HepG2 (cell line): Measurements from ENCODE around the gene PLEKHG2. TPM values are rescaled to one million over a fixed set of nuclear protein-coding genes. Genes with fewer than 3 reads are reported as not detected.
A peak's percentile ranks its signal among the peaks of the same experiment; 100 is the strongest.

Experiments
- BCL6 ChIP-seq: IDR thresholded peaks from 2 replicates; pipeline ENCODE4 v1.6.1; 2016; ENCODE audit warnings: missing genetic modification reagents, missing compliant biosample characterization
- DMTF1 ChIP-seq: sonication (generic); formaldehyde crosslinking; IDR thresholded peaks from 2 replicates; pipeline ENCODE4 v1.4.0; 2020; ENCODE audit warnings: mild to moderate bottlenecking, missing genetic modification reagents
- HMGXB3 ChIP-seq: sonication (generic); formaldehyde crosslinking; IDR thresholded peaks from 2 replicates; pipeline ENCODE4 v1.4.0; 2020; ENCODE audit warnings: missing genetic modification reagents, borderline replicate concordance
- IRX3 ChIP-seq: sonication (generic); formaldehyde crosslinking; IDR thresholded peaks from 2 replicates; pipeline ENCODE4 v1.8.1; 2023; ENCODE audit warnings: mild to moderate bottlenecking, low read depth, missing genetic modification reagents, borderline replicate concordance
- MLLT10 ChIP-seq: sonication (generic); formaldehyde crosslinking; IDR thresholded peaks from 2 replicates; pipeline ENCODE4 v1.4.0; 2020; ENCODE audit warnings: missing genetic modification reagents
- NONO ChIP-seq, 2 experiments: fragments of 450-650 bp in 1 of 2; sonication (generic) in 1 of 2; formaldehyde crosslinking in 1 of 2; IDR thresholded peaks in 1 of 2; conservative IDR thresholded peaks in 1 of 2; 2 replicates each; pipeline versions ENCODE4 v1.6.1 to v1.8.0; 2017 to 2022; ENCODE audit warnings: mild to moderate bottlenecking in 1 of 2, missing genetic modification reagents in 1 of 2, moderate library complexity in 1 of 2
- PRDM15 ChIP-seq: sonication (generic); formaldehyde crosslinking; IDR thresholded peaks from 2 replicates; pipeline ENCODE4 v1.4.0; 2020; ENCODE audit warnings: missing genetic modification reagents
- RARG ChIP-seq: sonication (generic); formaldehyde crosslinking; IDR thresholded peaks from 2 replicates; pipeline ENCODE4 v1.4.0; 2020; ENCODE audit warnings: low read depth, mild to moderate bottlenecking, missing genetic modification reagents
- TCF7 ChIP-seq: sonication (generic); IDR thresholded peaks from 2 replicates; pipeline ENCODE4 v1.6.1; 2016; ENCODE audit warnings: antibody characterized with exemption, low read depth
- TOE1 ChIP-seq: sonication (generic); formaldehyde crosslinking; IDR thresholded peaks from 2 replicates; pipeline ENCODE4 v1.4.0; 2020; ENCODE audit warnings: mild to moderate bottlenecking, missing genetic modification reagents
- U2AF2 ChIP-seq: fragments of 200-400 bp; formaldehyde crosslinking; IDR thresholded peaks from 2 replicates; pipeline ENCODE4 v1.6.1; 2017; ENCODE audit warnings: low read depth, mild to moderate bottlenecking, low read length
- ZNF101 ChIP-seq: sonication (generic); formaldehyde crosslinking; IDR thresholded peaks from 2 replicates; pipeline ENCODE4 v1.4.0; 2020; ENCODE audit warnings: mild to moderate bottlenecking, low read depth, missing genetic modification reagents, borderline replicate concordance
- ZNF296 ChIP-seq: sonication (generic); formaldehyde crosslinking; conservative IDR thresholded peaks from 2 replicates; pipeline ENCODE4 v1.5.0; 2020; ENCODE audit warnings: mild to moderate bottlenecking, missing genetic modification reagents
- ZNF414 ChIP-seq: sonication (generic); formaldehyde crosslinking; IDR thresholded peaks from 2 replicates; pipeline ENCODE4 v1.5.0; 2020; ENCODE audit warnings: missing genetic modification reagents
- ZNF501 ChIP-seq: sonication (generic); formaldehyde crosslinking; IDR thresholded peaks from 2 replicates; pipeline ENCODE4 v1.5.1; 2020; ENCODE audit warnings: mild to moderate bottlenecking, moderate library complexity, missing genetic modification reagents
- ZNF672 ChIP-seq: sonication (generic); formaldehyde crosslinking; IDR thresholded peaks from 2 replicates; pipeline ENCODE4 v1.8.1; 2022; ENCODE audit warnings: missing genetic modification reagents
- ZNF749 ChIP-seq: sonication (generic); formaldehyde crosslinking; IDR thresholded peaks from 2 replicates; pipeline ENCODE4 v1.8.0; 2022; ENCODE audit warnings: mild to moderate bottlenecking, missing genetic modification reagents, moderate library complexity, borderline replicate concordance
- polyA plus RNA-seq, 8 experiments: library from polyadenylated mRNA; depleted of rRNA in 3 of 8; stranded (reverse) in 7 of 8; unstranded in 1 of 8; fragments of >200 nt; fragmentation: Illumina TruSeq in 4 of 8; extraction: Trizol in 4 of 8; gene quantifications; 2 replicates each; pipeline versions ENCODE4 v1.2.1 to v1.2.3, GENCODE V29; 2011 to 2016; ENCODE audit warnings: low read depth in 4 of 8, missing spikeins in 1 of 8, mixed read lengths in 1 of 8; ENCODE audit not compliant: insufficient read depth in 1 of 8
- total RNA-seq, 5 experiments: library from RNA; depleted of rRNA; stranded (reverse); fragments of >200 nt; fragmentation: Illumina TruSeq; extraction: Trizol; gene quantifications; 2 replicates each; pipeline ENCODE4 v1.2.3, GENCODE V29; 2016; ENCODE audit warnings: low read depth in 1 of 5

The PLEKHG2 gene
- total and polyA plus RNA-seq, 2 of the 13 experiments (the other 11 are each of a cell fraction or from before 2014, with no cell fraction given) = 3.6 to 6.8 TPM

GRCh38 chr19:39409208-39410016 is 3.1 kb upstream of the PLEKHG2 start (continued):
- peak; percentile 36; the same call in 1 of the 2 replicates for TF ChIP-seq ZNF501 (CRISPR knock-in tag)
- no peak for TF ChIP-seq TOE1 (CRISPR knock-in tag)
- TF ChIP-seq RARG = no peak
- TF ChIP-seq ZNF101 (CRISPR knock-in tag) = no peak
- no peak for TF ChIP-seq U2AF2
- TF ChIP-seq ZNF296 (CRISPR knock-in tag) = no peak
- no peak for TF ChIP-seq ZNF749 (CRISPR knock-in tag)
- no peak for TF ChIP-seq BCL6 (CRISPR knock-in tag)
- 0 out of 2 replicates have a peak, but pooled peaks have one; percentile 56 for TF ChIP-seq ZNF414
- TF ChIP-seq PRDM15 = 0 out of 2 replicates have a peak, but pooled peaks have one; percentile 24
- TF ChIP-seq TCF7 = no peak
- no peak for TF ChIP-seq DMTF1 (CRISPR knock-in tag)
- TF ChIP-seq MLLT10 = no peak
- no peak for TF ChIP-seq HMGXB3 (CRISPR knock-in tag)
- no peak for TF ChIP-seq IRX3 (CRISPR knock-in tag)
- TF ChIP-seq ZNF672 (CRISPR knock-in tag) = no peak
- no peak for TF ChIP-seq NONO (IDR thresholded peaks at IDR 0.05)
- peak; percentile 44; the same call in 1 of the 2 replicates for TF ChIP-seq NONO (CRISPR knock-in tag; conservative IDR thresholded peaks at IDR 0.05)
